ENCODE data around the gene SLC12A1.

DNA sequence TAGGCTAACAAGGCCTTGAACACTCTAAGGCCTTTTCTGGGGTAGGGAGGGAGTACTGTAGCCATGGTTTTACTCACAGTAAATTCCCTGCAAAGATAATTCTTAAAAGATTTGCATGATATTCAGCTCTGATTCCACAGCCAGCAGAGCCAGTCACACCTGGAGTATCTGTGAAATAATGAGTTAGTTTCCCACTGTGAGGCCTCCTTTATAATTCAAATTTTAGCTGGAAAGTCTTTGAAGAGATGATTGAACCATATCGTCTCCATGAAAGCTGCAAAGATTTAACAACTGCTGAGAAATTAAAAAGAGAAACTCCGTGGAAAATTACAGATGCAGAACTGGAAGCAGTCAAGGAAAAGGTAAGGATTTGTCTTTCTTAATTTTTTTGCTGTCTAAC, 92.8 kb downstream of the SLC12A1 start:
- TF ChIP-seq, protein P1, sequence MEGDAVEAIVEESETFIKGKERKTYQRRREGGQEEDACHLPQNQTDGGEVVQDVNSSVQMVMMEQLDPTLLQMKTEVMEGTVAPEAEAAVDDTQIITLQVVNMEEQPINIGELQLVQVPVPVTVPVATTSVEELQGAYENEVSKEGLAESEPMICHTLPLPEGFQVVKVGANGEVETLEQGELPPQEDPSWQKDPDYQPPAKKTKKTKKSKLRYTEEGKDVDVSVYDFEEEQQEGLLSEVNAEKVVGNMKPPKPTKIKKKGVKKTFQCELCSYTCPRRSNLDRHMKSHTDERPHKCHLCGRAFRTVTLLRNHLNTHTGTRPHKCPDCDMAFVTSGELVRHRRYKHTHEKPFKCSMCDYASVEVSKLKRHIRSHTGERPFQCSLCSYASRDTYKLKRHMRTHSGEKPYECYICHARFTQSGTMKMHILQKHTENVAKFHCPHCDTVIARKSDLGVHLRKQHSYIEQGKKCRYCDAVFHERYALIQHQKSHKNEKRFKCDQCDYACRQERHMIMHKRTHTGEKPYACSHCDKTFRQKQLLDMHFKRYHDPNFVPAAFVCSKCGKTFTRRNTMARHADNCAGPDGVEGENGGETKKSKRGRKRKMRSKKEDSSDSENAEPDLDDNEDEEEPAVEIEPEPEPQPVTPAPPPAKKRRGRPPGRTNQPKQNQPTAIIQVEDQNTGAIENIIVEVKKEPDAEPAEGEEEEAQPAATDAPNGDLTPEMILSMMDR (IDR thresholded peaks at IDR 0.05; ENCODE audit: low read length) = no peak
- no peak for TF ChIP-seq EZH2 (optimal IDR thresholded peaks at IDR 0.05; ENCODE audit: low read depth, low read length)
- no peak for TF ChIP-seq EZH2phosphoT487 (IDR thresholded peaks at IDR 0.05; ENCODE audit: low read length)

Data from MM.1S (cell line).